GM19043 (cell line): ENCODE measurements around the gene CPA1.

ENCODE experiments used
- ATAC-seq: cut with Tn5 transposase; IDR thresholded peaks from one replicate; pipeline ENCODE4 v1.9.1; 2021; ENCODE audit warnings: low read depth; ENCODE audit not compliant: unreplicated experiment

CPA1 gene

DNA sequence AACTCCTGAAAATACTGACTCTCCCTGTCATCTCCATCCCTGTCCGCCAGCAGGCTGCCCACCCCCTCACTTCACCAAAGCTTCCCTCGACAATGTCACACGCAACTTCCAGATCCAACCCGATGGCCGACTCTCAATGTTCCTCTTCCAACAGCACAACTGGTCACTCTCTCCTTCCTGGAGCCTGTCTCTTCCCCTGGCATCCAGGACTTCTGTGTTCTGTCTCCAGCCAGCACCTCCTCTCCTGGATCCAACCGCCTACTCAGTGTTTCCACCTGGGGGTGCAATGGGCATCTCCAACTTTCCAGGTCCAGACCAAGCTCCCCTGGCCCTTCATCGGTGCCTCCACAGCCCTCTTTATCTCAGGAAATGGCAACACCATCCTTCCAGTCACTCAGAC lies 27.1 kb upstream of the CPA1 start:
- ATAC-seq, result no peak

DNA sequence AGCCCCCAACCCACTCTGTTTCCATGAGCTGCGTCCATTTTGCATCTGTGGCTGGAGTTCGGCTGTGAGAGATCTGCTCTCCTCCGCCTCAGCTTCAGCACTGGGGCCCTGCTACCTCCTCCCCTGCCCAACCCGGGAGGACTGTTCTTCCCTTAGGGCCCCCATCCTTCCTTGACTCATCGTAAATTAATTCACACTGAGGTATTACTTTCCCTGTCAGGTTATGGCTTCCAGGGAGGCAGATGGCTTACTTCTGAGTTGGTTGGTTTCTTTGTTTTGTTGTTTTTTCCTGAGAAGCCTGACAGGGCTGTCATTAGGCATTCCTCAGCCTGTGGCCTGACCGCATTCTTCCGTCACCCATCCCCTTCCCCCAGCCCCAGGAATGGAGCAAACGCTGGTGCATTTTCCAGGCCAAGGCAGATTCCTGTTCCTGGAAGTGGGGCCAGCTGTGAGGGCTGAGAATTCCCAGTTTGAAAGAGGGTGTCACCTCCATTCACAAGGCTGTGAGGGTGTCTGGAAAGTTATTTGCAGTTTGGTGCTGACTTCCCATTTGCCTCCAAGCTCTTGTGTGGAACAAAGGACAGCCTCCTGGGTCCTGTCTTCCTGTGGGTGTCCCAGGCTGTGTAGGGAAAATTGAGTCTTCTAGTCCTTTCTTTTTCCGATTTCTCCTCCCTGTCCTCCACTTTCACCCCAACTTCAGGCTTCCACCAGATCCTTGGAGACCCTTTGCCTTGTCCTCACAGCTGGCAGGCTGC lies 24.0 kb upstream of the CPA1 start:
- no peak for ATAC-seq

DNA sequence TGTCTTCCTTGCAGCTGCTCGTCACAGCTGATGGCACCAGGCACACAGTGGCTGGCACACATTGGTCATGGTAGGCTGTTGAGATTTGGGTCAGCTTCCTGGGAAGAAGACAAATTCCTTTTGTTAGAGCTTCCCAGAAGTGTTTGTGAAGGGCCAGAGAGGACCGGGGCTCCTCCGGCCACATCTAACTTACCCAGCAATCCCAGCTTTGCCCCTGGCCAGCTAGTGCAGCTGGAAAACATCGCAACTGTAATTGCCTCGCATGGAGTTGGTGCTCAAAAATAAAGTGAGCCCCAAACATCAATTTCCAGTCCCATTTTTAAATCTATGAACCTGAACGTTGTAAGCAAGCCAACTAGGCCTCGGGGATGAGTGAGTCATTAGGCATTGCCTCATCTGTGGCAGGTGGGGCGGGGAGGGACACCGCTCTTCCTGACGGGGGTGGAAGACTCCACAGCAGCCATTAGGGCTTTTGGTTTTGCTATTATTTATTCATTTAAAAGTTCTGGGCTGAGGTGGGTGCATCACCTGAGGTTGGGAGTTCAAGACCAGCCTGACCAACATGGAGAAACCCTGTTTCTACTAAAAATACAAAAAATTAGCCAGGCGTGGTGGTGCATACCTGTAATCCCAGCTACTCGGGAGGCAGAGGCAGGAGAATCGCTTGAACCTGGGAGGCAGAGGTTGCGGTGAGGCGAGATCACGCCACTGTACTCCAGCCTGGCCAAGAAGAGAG lies 23.2 kb upstream of the CPA1 start:
- ATAC-seq, result no peak

DNA sequence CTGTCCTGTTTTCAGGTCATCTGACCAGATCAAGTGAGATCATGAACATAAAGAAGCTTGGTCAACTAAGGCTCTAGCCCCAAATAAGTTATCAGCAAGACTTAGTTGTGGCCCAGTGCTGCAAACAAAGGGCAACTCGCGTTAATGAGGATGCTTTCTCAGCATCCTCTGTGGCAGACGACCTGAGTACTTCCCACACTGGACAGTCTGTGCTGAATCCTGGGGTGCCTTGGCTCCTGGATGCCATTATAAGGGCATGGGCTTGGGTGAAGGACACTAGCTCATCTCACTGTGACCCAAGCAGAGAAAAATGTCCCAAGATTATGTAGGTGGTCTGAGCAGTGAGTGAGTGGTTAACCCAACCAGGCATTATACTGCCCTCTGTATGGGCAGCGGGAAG lies 21.8 kb upstream of the CPA1 start:
- ATAC-seq, result no peak

DNA sequence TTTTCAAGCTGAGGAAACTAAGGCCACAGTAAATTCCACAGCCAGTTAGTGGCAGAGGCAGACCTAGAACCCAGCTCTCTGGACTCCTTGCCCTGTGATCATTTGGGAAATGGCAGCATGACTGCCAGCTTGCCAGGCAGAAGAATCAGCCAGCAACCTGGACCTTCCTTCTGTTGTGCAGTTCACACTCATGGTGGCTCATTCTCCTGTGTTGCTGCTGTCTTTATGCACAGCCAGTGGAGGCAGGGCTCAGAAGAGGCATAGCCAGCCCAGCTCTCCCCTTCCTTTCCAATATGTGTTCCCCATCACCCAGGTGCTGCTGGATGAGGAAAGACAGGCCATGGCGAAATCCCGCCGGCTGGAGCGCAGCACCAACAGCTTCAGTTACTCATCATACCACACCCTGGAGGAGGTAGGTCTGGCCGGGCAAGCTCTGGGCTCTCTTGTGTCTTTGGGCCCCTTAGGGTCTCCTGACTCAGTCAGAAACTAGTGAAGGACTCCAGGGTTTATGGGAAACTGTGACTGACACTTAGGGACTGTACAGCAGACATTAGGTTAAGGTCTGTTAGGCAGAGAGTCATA lies 20.9 kb upstream of the CPA1 start:
- no peak for ATAC-seq

DNA sequence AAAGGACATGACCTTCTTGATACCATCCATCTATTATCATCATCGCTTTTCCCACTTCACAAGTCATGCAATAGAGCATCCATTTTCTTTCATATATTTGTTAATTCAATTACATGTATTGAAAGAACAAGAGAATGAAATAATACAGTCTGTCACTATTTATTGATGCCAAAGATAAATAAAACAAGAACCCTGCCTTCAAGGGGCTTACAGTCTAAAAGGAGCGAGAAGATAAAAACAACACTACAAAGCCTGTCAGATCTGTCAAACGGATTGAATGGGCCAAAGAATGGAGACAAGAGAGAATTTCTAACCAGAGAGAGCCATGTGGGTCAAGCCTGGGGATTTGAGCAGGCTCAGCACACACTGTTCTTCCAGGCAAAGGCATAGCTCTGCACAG lies 19.8 kb upstream of the CPA1 start:
- ATAC-seq, result no peak

DNA sequence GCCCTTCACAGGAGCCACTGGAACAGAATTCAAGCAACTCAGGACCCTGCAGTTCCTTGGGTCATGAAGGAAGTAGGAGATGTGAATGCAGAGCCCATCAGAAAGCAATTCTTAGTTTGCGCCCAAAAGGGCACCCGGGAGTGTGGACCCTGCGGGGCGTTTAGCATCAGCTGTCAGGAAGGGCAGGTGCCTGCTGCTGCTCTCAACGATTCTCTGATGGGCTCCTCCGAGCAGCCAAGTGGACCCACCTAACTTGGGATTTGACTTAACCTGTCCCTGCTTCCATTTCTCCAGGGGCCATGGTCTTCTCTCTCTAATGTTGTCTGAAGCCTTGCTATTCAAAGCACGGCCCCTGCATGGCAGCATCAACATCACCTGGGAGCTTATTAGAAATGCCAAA lies 18.6 kb upstream of the CPA1 start:
- no peak for ATAC-seq

DNA sequence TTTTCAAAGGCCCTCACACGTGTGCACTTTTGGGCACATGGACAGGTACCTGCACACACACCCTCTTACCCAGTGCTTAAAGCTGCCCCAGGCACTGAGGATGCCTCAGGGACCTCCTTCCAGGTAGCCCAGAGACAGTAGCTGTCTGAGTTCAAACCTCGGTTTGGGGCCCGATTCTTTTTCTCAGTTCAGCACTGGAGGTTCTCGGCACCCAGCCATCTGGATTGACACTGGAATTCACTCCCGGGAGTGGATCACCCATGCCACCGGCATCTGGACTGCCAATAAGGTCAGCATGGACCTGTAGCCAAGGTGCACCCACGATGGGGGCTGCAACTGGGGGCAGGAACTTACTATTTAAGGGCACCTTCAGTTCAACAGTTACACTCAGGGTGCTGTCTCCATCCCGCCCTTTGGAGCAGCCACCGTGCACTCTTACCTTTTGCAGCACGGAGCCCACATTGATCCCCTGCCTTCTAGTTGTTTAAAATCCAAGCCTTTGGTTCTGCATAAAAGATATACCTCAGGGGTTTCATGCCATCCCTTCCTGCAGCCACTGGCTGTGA lies 18.0 kb upstream of the CPA1 start:
- no peak for ATAC-seq

DNA sequence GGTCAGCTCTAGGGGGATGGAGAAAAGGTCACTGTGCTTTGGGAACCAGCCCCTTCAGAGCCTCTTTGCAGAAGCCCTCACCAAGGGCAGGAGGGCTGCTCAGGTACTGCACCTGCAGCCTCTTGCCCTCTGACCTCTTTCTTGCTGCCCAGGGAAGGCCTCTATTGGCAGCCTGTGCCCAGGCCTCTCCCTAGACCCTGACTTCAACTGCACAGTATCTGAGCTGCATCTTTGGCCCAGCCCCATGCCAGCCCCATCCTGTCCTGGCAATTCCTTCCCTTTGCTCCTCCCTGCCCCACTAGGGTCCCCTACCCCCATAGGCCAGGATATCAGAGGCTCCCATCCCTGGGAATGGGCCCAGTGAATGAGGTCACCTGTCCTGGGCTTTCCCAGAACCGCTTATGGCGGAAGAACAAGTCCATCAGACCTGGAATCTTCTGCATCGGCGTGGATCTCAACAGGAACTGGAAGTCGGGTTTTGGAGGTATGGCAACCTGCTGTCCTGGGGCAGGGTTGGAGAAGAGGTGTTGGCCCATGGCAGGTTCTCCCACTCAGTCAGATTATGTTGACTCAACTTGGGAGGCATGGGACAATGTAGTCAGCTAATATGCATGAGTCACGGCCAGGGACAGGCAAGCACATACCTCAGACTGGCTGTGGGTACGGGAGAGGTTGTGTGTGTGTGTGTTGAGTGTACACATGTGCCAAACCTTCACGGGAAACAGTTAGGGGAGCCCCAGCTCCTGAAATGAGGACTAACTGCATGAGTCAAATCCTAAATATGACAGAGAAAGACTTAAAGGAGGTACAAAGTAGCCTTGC lies 17.1 kb upstream of the CPA1 start:
- no peak for ATAC-seq

DNA sequence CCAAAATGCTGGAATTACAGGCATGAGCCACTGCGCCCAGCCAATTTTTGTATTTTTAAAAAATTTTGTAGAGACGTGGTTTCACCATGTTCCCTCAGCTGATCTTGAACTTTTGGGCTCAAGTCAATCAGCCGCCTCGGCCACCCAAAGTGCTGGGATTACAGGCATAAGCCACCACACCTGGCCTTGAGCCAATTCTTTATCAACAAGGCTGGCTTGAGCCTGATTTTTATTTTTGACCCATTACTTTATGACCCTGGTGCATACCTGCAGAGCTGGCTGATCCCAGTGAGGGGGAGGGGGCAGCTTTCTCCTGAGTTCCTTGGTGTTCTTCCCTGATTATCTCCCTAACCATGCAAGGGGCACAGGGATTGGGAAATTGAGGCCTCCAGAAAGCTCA lies 15.8 kb upstream of the CPA1 start:
- no peak for ATAC-seq

DNA sequence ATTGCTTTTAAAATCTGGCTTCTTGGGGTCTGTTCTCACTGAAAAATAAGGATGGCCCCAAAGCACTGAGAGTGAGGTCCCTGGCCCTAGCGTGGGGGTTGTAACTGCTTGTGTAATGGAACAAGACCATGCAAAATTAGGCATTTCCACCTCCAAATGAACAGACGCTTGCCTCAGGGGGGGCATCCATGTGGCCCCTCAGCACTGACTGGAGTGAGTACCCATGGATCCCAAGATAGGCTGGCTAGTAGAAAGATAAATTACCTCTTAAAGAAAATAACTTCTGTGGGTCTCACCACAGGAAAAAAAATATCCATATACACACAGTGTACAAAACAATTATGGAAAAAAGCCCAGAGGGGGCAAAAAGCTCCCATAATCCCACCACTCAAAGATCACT lies 15.2 kb upstream of the CPA1 start:
- no peak for ATAC-seq

DNA sequence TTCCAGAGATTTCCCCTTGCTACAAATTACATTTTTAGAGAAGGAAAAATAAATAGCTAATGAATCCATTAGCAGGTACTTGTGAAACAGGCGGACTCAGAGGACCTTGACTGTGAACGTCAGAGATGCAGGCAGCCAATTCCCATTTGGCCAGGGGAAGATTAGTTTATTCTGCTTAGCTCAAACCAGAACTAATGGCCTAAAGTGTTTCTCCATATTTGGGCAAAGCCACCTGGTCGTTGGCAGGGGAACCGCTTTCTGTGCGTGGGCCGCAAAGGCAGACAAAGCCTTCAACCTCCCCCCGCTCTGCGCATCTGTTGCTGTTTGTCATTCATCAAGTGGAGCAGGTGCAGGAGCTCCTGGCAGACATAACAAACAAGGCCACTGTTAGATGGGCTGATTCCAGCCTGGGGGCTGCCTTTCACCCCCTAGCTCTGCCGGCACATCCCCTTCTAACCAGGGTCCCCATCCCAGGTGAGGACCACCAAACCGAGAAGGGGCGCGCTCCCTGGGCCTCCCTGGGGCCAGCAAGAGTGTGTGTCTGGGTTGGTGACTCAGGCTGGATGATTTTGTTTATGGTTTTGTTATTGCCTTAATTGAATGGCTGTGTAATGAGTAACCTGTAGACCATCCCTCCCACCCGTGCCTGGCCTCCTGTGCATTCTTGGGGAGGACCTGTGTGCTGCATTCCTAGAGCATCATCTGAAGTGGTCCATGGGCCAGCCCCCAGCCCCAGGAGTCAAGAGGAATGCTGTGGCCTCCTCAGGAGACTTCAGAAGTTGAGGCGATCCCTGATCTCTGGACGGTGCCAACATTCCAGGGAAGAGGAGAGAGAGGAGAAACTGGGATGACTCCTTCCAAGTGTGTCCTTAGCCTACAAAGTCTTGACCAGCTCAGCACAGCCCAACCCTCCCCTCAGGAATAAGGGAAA lies 14.5 kb upstream of the CPA1 start:
- ATAC-seq, result peak; percentile 55

DNA sequence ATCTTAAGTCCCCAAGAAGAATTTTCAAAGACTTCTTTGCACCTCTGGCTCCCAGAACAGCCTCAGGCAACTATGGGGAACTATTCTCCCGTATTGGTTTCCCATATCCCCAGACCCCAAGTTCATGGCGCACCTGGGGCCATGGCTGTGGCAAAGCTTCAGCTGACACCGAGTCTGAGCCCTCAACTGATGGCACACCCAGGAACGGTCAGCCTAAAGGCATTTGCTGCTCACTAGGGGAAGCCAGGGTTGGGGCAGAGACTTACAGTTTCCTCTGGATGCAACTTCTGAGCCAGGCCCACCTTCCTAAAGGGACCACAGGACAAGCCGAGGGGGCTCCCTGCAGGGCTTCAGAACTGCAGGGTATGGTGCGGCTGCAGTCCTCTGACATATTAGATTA lies 13.7 kb upstream of the CPA1 start:
- ATAC-seq, result no peak

DNA sequence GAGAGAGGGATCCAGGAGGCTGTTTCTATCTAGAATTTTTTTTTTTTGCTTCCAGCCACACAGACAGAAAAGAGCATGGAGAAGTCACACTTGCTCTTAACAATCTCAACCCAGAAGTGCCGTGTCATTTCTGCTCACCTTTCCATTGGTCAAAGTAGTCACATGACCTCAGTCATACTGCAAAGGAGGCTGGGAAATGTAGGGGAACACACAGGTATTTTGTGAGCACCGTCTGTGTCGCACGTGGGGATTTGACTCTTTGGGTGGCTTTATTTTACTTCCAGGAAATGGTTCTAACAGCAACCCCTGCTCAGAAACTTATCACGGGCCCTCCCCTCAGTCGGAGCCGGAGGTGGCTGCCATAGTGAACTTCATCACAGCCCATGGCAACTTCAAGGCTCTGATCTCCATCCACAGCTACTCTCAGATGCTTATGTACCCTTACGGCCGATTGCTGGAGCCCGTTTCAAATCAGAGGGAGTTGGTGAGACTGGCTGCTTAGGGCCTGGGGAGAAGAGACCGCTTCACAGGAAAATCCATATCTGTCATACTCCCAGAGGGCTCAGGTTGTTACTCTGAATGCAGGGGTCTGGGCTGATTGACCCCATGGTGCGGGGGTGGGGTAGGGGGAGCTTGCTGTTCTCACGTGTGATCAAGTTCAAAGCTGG lies 13.1 kb upstream of the CPA1 start:
- ATAC-seq, result no peak

DNA sequence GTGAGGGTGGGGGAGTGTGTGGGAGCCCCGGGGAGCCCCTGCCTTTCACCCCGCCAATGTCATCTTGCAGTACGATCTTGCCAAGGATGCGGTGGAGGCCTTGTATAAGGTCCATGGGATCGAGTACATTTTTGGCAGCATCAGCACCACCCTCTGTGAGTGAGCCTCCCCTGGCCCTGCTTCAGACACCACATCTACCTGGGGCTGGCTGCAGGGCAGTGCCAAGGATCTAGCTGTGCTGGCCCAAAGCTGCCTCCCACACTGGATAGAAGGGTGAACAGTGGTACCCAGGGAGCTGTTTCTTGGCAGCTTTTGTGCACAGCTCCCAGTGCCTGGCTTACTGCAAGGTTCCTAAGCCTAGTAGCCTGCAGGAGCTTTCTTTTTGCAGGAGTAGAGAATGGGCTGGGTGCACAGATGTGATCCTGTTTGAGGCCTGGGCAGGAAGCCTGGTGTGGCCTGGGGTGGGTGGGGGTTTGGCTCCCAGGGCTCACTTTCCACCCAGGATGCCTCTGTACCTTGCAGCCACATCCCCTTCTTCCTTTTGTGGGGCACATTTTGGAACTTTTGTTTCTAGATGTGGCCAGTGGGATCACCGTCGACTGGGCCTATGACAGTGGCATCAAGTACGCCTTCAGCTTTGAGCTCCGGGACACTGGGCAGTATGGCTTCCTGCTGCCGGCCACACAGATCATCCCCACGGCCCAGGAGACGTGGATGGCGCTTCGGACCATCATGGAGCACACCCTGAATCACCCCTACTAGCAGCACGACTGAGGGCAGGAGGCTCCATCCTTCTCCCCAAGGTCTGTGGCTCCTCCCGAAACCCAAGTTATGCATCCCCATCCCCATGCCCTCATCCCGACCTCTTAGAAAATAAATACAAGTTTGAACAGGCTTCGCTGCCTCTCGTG lies 12.2 kb upstream of the CPA1 start:
- no peak for ATAC-seq

DNA sequence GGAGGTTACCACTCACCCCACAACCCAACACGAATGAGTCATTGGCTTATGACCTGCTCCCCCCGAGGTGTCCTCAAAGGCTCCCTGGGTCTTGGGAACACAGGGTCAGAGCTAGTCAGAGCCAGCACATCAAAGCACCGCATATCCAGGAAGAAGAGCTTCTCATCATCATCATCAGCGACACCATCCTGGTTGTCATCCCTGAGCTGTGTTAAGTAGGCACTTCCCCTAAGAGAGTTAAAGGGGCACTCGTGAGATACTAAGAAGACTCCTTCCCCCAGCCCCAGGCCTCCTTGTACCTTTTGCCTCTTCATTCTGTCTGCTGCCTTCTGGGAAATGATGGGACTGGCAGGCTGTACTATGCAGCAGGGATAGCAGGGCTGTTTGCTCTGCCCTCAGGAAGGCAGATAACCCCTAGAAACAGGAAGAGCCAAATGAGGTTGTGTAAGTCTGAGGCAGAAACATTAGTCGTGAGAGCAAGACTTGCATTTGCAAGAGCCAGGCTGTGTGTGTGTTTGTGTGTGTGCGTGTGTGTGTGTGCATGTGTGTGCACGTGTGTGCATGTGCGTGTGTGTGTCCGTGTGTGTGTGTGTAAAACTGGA lies 11.1 kb upstream of the CPA1 start:
- ATAC-seq, result no peak

DNA sequence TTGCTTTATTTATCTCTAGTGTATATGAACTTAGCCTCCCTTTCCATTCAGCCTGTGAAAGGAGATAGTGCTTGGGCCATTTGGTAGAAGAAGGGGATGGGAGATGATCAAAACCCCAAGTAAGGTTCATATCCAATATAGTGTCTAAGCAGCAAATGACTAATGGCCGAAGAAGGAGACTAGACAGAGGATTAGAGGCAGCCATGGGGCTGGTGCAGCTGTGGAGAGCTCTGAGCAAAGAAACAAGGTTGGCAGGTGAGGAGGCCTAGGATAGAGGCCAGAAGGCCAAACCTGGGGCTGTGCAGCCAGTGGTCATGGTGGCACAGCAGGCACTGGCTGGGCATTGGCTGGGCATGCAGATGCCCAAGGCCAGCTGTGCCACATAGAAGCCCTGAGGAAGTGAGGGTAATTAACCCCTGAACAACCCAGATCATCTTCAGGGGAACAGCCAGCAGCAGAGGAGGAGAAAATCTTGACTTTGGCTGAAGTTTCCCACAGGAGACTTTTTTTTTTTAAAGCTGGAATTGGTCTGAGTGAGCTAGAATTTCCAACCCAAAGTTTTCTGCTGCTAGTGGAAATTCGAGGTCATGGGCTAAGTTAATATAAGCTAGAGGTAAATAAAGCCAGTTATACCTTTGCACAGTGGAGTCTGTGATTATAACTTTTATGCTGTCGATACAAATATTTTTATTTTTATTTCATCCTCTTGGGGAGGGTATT lies 10.3 kb upstream of the CPA1 start:
- no peak for ATAC-seq
